ENCODE measurements around the gene SRMS.

The SRMS gene

DNA sequence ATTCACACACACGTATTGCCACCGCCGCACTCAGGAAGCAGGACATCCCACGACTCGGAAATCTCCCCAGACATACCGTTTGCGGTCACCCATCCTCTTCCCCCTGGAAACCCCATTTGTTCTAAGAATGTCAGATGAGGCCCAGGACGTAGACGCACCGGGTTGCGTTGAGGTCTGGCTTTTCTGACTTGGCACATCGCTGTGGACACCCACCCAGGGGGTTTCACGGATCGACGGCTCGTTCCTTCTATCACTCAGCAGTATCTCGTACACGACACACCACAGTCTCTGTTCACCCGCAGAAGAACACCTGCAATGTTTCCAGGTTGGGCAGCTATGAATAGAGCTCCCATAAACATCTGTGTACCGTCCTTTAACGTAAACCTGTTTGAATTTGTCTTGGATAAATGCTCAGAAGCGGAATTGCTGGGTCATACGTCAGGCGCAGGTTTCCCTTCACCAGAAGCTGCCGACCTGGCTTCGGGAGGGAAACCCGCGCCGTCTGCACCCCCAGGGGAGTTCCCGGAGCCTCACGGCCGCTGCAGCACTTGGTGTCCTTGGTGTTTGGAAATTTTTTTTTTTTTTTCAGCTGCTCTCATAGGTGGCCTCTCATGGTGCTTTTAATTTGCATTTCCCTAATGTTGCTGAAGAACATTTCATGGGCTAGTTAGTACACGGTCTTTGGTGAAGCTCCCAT lies 39.3 kb downstream of the SRMS start:
- Mint-ChIP-seq H3K9me3 (peaks cover 11% of the 10 kb centered on the region), H3K4me3 (no peak overlapping the region), H3K36me3 (ENCODE audit: low read depth) (no peaks in the 10 kb centered on the region), H3K4me1 (ENCODE audit: low read depth) (no peaks in the 10 kb centered on the region), H3K27me3 (ENCODE audit: low read depth) (peaks cover 32% of the 10 kb centered on the region), H3K27ac (no peak overlapping the region)

DNA sequence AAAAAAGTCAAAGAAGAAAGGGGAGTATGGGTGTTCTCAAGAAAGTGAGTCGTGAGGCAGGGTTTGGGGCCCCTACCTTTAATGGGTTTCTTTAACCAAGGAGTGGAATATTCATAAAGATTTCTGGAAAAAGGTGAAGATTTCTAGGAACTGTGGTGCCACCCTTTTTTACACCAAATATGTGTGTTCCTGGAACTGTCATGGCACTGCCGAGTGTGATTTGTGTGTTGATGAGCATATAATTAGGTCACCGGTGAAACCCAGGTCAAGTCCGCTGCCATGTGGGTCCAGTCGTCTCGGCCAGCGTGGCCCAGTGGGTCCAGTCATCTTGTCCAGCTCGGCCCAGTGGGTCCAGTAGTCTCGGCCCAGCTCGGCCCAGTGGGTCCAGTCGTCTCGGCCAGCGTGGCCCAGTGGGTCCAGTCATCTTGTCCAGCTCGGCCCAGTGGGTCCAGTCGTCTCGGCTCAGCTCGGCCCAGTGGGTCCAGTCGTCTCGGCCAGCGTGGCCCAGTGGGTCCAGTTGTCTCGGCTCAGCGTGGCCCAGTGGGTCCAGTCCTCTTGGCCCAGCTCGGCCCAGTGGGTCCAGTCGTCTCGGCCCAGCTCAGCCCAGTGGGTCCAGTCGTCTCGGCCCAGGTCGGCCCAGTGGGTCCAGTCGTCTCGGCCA lies 40.3 kb downstream of the SRMS start:
- Mint-ChIP-seq H3K27ac (no peak overlapping the region), H3K27me3 (ENCODE audit: low read depth) (peaks cover 24% of the 10 kb centered on the region), H3K4me3 (no peak overlapping the region), H3K36me3 (ENCODE audit: low read depth) (no peaks in the 10 kb centered on the region), H3K9me3 (peaks cover 11% of the 10 kb centered on the region), H3K4me1 (ENCODE audit: low read depth) (no peaks in the 10 kb centered on the region)

DNA sequence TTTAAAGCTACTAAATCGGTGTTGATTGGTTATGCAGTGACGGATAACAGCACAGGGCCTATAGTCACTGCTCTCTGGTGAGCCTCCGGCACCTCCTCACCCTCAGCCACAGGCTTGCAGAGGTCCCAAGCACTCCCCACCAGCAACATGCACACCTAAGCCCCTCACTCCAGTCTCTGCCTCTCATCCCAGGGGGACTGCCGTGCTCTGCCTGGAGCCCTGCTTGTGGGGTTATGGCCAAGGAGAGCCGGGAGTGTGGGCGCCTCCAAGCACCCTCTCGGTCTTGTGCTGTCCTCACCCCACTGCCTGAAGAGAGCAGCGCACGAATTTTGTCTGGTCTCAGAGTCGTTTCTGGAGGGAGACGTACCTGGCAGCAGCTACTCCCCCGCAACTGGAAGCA lies 41.8 kb downstream of the SRMS start:
- Mint-ChIP-seq H3K4me1 (ENCODE audit: low read depth) (no peaks in the 10 kb centered on the region), H3K4me3 (no peak overlapping the region), H3K9me3 (peaks cover 11% of the 10 kb centered on the region), H3K36me3 (ENCODE audit: low read depth) (no peaks in the 10 kb centered on the region), H3K27me3 (ENCODE audit: low read depth) (peaks cover 27% of the 10 kb centered on the region), H3K27ac (no peak overlapping the region)

DNA sequence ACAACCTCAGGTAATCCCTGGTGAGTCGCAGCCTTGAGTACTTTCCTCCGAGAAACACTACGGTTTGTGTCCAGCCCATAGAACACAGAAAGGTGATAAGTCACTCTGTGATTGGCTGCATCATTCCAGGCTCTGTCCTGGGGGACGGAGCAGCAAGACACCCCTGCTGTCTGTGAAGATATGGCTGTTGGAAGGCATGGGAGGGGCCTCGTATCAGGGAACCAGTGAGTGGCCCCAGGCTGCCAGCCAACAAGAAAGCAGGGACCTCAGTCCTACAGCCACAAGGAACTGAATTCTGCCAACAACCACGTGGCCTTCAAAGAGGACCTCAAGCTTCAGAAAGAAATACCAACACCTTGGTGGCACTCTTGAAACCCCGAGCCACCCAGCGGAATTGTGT lies 42.3 kb downstream of the SRMS start:
- Mint-ChIP-seq H3K27ac (no peak overlapping the region), H3K4me3 (no peak overlapping the region), H3K36me3 (ENCODE audit: low read depth) (no peaks in the 10 kb centered on the region), H3K4me1 (ENCODE audit: low read depth) (no peaks in the 10 kb centered on the region), H3K9me3 (peaks cover 11% of the 10 kb centered on the region), H3K27me3 (ENCODE audit: low read depth) (peaks cover 25% of the 10 kb centered on the region)

DNA sequence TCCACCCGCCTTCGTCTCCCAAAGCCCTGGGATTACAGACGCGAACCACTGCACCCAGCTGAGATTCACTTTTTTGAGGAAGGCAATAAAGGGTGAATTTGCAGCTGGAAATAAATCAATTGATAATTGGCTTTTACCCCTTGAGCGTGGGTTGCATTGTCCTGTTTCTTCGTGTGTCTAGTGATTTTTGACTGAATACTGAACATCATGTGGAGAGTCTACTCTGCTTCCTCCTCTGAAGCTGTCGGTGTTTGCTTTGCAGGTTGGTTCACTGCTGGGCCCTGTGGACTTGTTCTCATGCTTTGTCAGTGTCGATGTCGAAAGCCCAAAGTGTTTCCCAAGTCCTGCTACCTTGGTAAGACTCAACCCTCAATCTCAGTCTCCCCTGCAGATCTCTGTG lies 42.9 kb downstream of the SRMS start:
- peaks cover 11% of the 10 kb centered on the region for H3K9me3 Mint-ChIP-seq
- H3K27ac Mint-ChIP-seq, result no peak overlapping the region
- no peaks in the 10 kb centered on the region for H3K4me1 Mint-ChIP-seq (ENCODE audit: low read depth)
- H3K4me3 Mint-ChIP-seq, result no peak overlapping the region
- H3K36me3 Mint-ChIP-seq (ENCODE audit: low read depth), result no peaks in the 10 kb centered on the region
- peaks cover 24% of the 10 kb centered on the region for H3K27me3 Mint-ChIP-seq (ENCODE audit: low read depth)

- Mint-ChIP-seq H3K9me3 (peaks cover 11% of the 10 kb centered on the region), H3K27me3 (ENCODE audit: low read depth) (peaks cover 20% of the 10 kb centered on the region), H3K4me3 (no peak overlapping the region)
Observed at GRCh38 chr20:63503524-63503923, 44.0 kb downstream of the SRMS start.

DNA sequence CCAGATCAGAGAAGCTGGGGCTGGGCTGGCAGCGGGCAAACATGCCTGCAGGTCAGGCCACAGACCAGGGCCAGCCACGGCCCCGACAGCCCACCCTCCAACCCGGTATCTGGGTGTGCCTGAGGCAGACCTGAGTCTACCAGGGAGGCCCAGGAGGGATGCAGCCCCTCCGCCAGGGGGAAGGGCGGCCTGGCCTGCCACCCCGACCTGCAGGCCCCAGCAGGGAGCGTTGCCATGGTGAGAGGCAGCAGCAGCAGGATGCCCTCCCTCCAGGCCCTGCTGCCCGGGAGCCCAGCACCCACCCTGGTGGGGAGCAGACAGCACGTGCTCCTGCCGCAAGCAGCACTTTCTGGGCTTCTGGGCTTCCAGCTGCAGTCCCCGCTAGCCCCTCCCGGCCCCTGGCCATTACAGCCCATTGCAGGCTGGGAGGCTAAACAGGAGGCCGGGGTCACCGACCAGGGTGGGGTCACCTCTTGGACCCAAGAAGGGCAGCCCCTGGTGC lies 44.8 kb downstream of the SRMS start:
- Mint-ChIP-seq H3K4me3 (no peak overlapping the region), H3K27ac (no peak overlapping the region), H3K9me3 (peaks cover 11% of the 10 kb centered on the region), H3K4me1 (ENCODE audit: low read depth) (no peaks in the 10 kb centered on the region), H3K36me3 (ENCODE audit: low read depth) (no peaks in the 10 kb centered on the region), H3K27me3 (ENCODE audit: low read depth) (peaks cover 21% of the 10 kb centered on the region)

More at GRCh38 chr20:63503524-63503923, 44.0 kb downstream of the SRMS start:
- H3K4me1 Mint-ChIP-seq (ENCODE audit: low read depth), result no peaks in the 10 kb centered on the region
- no peak overlapping the region for H3K27ac Mint-ChIP-seq
- H3K36me3 Mint-ChIP-seq (ENCODE audit: low read depth), result no peaks in the 10 kb centered on the region

DNA sequence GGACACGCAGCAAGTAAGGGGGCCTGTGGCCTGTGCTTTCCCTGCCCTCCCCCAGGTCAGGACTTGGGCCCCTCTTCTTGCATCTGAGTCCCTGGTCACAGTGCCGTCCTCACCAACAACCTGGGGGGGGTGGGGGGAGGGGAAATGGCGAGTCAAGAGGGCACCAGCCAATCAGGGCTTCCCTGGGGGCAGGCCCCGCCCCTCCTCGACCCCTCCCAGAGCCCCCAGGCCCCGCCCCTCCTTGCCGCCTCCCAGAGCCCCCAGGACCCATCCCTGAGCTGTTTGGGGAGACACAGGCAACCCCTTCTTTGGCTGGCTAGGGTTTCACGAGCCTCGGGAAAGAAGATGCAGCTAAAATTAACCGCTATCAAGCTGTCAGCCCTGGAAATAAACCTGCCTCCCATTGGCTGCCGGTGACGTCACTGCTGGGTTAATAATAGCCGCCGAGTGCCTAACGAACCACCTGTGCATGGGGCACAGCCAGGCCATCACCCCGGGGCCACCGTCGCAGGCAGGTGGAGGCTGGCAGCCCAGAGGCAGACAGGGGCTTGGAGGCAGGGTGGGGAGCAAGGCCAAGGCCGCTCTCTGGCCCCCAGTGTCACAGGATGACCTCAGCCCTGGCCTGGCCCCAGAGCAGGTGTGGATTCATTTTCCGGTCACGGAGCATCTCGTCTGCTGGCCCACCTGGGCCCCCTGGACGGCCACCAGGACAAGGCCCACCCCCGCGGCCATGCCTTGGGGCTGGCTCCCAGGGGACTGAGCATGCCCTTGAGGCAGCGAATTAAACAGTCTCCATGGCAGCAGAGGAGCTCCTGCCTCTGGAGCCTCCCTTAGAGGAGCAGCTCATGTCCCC lies 45.5 kb downstream of the SRMS start:
- Mint-ChIP-seq H3K27me3 (ENCODE audit: low read depth) (peaks cover 28% of the 10 kb centered on the region), H3K4me3 (no peak overlapping the region), H3K27ac (no peak overlapping the region), H3K36me3 (ENCODE audit: low read depth) (no peaks in the 10 kb centered on the region), H3K9me3 (peaks cover 11% of the 10 kb centered on the region), H3K4me1 (ENCODE audit: low read depth) (no peaks in the 10 kb centered on the region)

DNA sequence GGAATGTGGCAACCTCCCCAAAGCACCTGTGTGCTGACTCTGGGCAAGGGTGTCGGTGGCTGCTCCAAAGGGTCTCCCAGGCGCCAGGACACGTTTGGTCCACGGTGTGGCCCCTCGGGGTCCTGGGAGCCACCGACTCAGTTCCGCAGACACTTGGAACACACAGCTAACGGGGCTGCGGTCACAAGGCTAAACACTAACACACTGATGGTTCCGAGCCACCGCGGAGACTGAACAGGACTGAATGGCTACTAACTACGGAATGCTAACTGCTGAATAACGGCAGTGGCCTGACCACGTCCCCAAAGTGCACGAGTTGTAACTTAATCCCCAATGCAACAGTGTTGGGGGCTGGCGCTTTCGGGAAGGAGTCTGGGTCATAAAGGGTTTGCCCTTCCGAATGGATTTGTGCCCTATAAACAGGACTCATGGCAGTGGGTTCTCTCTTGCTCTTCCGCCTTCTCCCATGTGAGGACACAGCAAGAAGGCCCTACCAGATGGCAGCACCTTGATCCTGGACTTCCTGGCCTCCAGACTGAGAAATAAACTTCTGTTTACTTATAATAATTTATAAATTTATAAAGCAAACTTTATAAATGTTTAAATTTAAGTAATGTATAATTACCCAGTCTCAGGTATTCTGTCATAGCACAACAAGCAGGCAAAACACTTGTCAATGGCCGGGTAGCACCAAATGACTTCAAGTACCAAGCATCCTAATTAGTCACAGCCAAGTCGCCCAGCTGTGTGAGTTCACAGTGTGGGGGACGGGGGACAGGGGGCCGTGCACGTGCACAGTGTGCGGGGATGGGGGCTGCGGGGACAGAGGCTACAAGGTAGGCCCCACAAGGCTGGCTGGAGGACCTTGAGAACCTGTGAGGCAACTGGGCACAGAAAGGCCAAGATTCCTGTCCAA lies 46.4 kb downstream of the SRMS start:
- Mint-ChIP-seq H3K27me3 (ENCODE audit: low read depth) (peaks cover 34% of the 10 kb centered on the region), H3K4me1 (ENCODE audit: low read depth) (peaks cover 1% of the 10 kb centered on the region), H3K4me3 (no peak overlapping the region), H3K36me3 (ENCODE audit: low read depth) (no peaks in the 10 kb centered on the region), H3K9me3 (peaks cover 11% of the 10 kb centered on the region), H3K27ac (no peak overlapping the region)

- H3K4me3 Mint-ChIP-seq, result no peak overlapping the region
Observed at GRCh38 chr20:63500151-63500901, 47.2 kb downstream of the SRMS start.

DNA sequence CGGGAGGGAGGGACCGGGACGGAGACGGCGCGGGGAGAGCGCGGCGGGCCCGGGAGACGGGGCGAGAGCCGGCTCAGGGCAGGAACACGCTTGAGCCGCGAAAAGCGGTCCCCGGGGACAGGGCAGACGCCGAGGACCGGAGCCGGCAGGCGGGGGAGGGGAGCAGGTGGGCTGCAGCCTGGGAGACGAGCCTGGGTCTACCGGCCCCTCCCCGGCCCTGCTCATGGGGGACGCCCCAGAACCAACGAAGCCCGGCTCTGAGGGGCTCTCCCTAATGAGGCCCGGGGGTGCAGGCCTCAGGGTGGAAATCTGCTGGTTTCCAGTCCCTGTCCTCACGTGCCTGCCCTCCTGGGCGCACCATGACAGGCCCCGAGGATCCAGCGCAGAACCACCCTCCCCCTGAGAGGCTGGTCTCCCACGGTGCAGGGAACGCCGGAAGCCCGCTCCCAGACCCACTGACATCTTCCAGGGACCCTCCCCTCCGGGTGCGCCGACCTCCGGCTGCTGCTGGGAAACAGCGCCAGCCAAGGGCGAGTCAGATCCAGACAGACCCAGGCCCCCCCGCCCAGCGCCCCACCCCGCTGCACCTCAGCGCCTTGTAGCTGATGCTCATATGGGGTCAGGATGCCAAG lies 48.1 kb downstream of the SRMS start:
- Mint-ChIP-seq H3K9me3 (peaks cover 3% of the 10 kb centered on the region), H3K36me3 (ENCODE audit: low read depth) (no peaks in the 10 kb centered on the region), H3K4me1 (ENCODE audit: low read depth) (peaks cover 2% of the 10 kb centered on the region), H3K27me3 (ENCODE audit: low read depth) (peaks cover 30% of the 10 kb centered on the region), H3K27ac (no peak overlapping the region), H3K4me3 (no peak overlapping the region)

More at GRCh38 chr20:63500151-63500901, 47.2 kb downstream of the SRMS start:
- Mint-ChIP-seq H3K9me3 (peaks cover 10% of the 10 kb centered on the region), H3K27ac (no peak overlapping the region), H3K36me3 (ENCODE audit: low read depth) (no peaks in the 10 kb centered on the region), H3K4me1 (ENCODE audit: low read depth) (peaks cover 2% of the 10 kb centered on the region), H3K27me3 (ENCODE audit: low read depth) (peaks cover 36% of the 10 kb centered on the region)

- peaks cover 30% of the 10 kb centered on the region for H3K27me3 Mint-ChIP-seq (ENCODE audit: low read depth)
- H3K4me3 Mint-ChIP-seq, result no peak within 1 kb of the TSS
- H3K36me3 Mint-ChIP-seq (ENCODE audit: low read depth), result no peaks in the 10 kb centered on the region
- H3K27ac Mint-ChIP-seq, result no peak within 1 kb of the TSS
- peaks cover under 1% of the 10 kb centered on the region for H3K9me3 Mint-ChIP-seq
- peaks cover 2% of the 10 kb centered on the region for H3K4me1 Mint-ChIP-seq (ENCODE audit: low read depth)
Observed at GRCh38 chr20:63498960-63499337, 48.6 kb downstream of the SRMS start, which contains the start of gene EEF1A2. Gene EEF1A2 (minus strand): TSS chr20:63499083. CDS start chr20:63497763, 1,320 bp downstream.

Data from T-helper 1 cell treated with Interleukin-12 subunit alpha and Interleukin-12 subunit beta and Interleukin-4 antibody, amounts not matched to agents 30 μg/mL and 1 μg/mL, for 36 hours (primary cell).